ENCODE data around the gene TAF4.

Gene TAF4

GRCh38 chr20:62048821-62049291 is 16.8 kb downstream of the TAF4 start:
- intact Hi-C loops (cut with micrococcal nuclease): no loop called here
- Mint-ChIP-seq H3K27ac (no peak overlapping the region), H3K27me3 (no peaks in the 10 kb centered on the region), H3K4me3 (no peak overlapping the region), H3K9me3 (no peaks in the 10 kb centered on the region), H3K36me3 (ENCODE audit: low read depth) (peaks cover 33% of the 10 kb centered on the region), H3K4me1 (ENCODE audit: low read depth) (peaks cover 56% of the 10 kb centered on the region)

GRCh38 chr20:62048346-62048761 is 17.3 kb downstream of the TAF4 start:
- H3K27ac Mint-ChIP-seq: no peak overlapping the region
- H3K36me3 Mint-ChIP-seq (ENCODE audit: low read depth): peaks cover 28% of the 10 kb centered on the region
- no peaks in the 10 kb centered on the region for H3K27me3 Mint-ChIP-seq
- H3K9me3 Mint-ChIP-seq: no peaks in the 10 kb centered on the region
- peaks cover 56% of the 10 kb centered on the region for H3K4me1 Mint-ChIP-seq (ENCODE audit: low read depth)
- intact Hi-C loops (cut with micrococcal nuclease): no loop called here
- H3K4me3 Mint-ChIP-seq: no peak overlapping the region

GRCh38 chr20:62047666-62048345 is 17.9 kb downstream of the TAF4 start:
- Mint-ChIP-seq H3K4me3 (no peak overlapping the region), H3K4me1 (ENCODE audit: low read depth) (peaks cover 51% of the 10 kb centered on the region), H3K9me3 (no peaks in the 10 kb centered on the region), H3K27ac (no peak overlapping the region), H3K27me3 (no peaks in the 10 kb centered on the region), H3K36me3 (ENCODE audit: low read depth) (peaks cover 23% of the 10 kb centered on the region)
- intact Hi-C loops (cut with micrococcal nuclease): no loop called here

GRCh38 chr20:62046431-62046830 is 19.2 kb downstream of the TAF4 start:
- Mint-ChIP-seq H3K9me3 (no peaks in the 10 kb centered on the region), H3K36me3 (ENCODE audit: low read depth) (peaks cover 25% of the 10 kb centered on the region), H3K4me3 (no peak overlapping the region), H3K27ac (no peak overlapping the region), H3K27me3 (no peaks in the 10 kb centered on the region), H3K4me1 (ENCODE audit: low read depth) (peaks cover 49% of the 10 kb centered on the region)
- intact Hi-C loops (cut with micrococcal nuclease): no loop called here

- no peaks in the 10 kb centered on the region for H3K27me3 Mint-ChIP-seq
- no peak overlapping the region for H3K4me3 Mint-ChIP-seq
- peaks cover 43% of the 10 kb centered on the region for H3K4me1 Mint-ChIP-seq (ENCODE audit: low read depth)
- intact Hi-C loops (cut with micrococcal nuclease): no loop called here
- no peak overlapping the region for H3K27ac Mint-ChIP-seq
- H3K9me3 Mint-ChIP-seq: no peaks in the 10 kb centered on the region
- H3K36me3 Mint-ChIP-seq (ENCODE audit: low read depth): peaks cover 30% of the 10 kb centered on the region
Measured at GRCh38 chr20:62045529-62046285, 20.0 kb downstream of the TAF4 start.

GRCh38 chr20:62045118-62045517 is 20.6 kb downstream of the TAF4 start:
- Mint-ChIP-seq H3K36me3 (ENCODE audit: low read depth) (peaks cover 31% of the 10 kb centered on the region), H3K4me1 (ENCODE audit: low read depth) (peaks cover 40% of the 10 kb centered on the region), H3K27ac (no peak overlapping the region), H3K9me3 (no peaks in the 10 kb centered on the region), H3K27me3 (no peaks in the 10 kb centered on the region), H3K4me3 (no peak overlapping the region)
- intact Hi-C loops (cut with micrococcal nuclease): no loop called here

- intact Hi-C loops (cut with micrococcal nuclease): no loop called here
- Mint-ChIP-seq H3K27ac (no peak overlapping the region), H3K4me3 (no peak overlapping the region), H3K9me3 (peaks cover 5% of the 10 kb centered on the region), H3K36me3 (ENCODE audit: low read depth) (peaks cover 31% of the 10 kb centered on the region), H3K4me1 (ENCODE audit: low read depth) (peaks cover 42% of the 10 kb centered on the region), H3K27me3 (no peaks in the 10 kb centered on the region)
Measured at GRCh38 chr20:62044631-62045030, 21.1 kb downstream of the TAF4 start.

- Mint-ChIP-seq H3K27me3 (no peaks in the 10 kb centered on the region), H3K4me3 (no peak overlapping the region), H3K9me3 (peaks cover 14% of the 10 kb centered on the region), H3K36me3 (ENCODE audit: low read depth) (peaks cover 39% of the 10 kb centered on the region), H3K4me1 (ENCODE audit: low read depth) (peaks cover 36% of the 10 kb centered on the region), H3K27ac (no peak overlapping the region)
- intact Hi-C loops (cut with micrococcal nuclease): no loop called here
Measured at GRCh38 chr20:62043131-62043914, 22.4 kb downstream of the TAF4 start.

GRCh38 chr20:62042025-62042820 is 23.5 kb downstream of the TAF4 start:
- Mint-ChIP-seq H3K27me3 (no peaks in the 10 kb centered on the region), H3K36me3 (ENCODE audit: low read depth) (peaks cover 39% of the 10 kb centered on the region), H3K4me1 (ENCODE audit: low read depth) (peaks cover 28% of the 10 kb centered on the region), H3K9me3 (peaks cover 21% of the 10 kb centered on the region), H3K27ac (no peak overlapping the region), H3K4me3 (no peak overlapping the region)
- intact Hi-C loops (cut with micrococcal nuclease): no loop called here

- peaks cover 34% of the 10 kb centered on the region for H3K4me1 Mint-ChIP-seq (ENCODE audit: low read depth)
- no peaks in the 10 kb centered on the region for H3K27me3 Mint-ChIP-seq
- H3K27ac Mint-ChIP-seq: no peak overlapping the region
- peaks cover 44% of the 10 kb centered on the region for H3K36me3 Mint-ChIP-seq (ENCODE audit: low read depth)
- peaks cover 31% of the 10 kb centered on the region for H3K9me3 Mint-ChIP-seq
- H3K4me3 Mint-ChIP-seq: no peak overlapping the region
- intact Hi-C loops (cut with micrococcal nuclease): no loop called here
Measured at GRCh38 chr20:62040933-62041332, 24.7 kb downstream of the TAF4 start.

- Mint-ChIP-seq H3K9me3 (peaks cover 34% of the 10 kb centered on the region), H3K27me3 (no peaks in the 10 kb centered on the region), H3K27ac (no peak overlapping the region), H3K4me1 (ENCODE audit: low read depth) (peaks cover 37% of the 10 kb centered on the region), H3K4me3 (no peak overlapping the region), H3K36me3 (ENCODE audit: low read depth) (peaks cover 44% of the 10 kb centered on the region)
- intact Hi-C loops (cut with micrococcal nuclease): no loop called here
Measured at GRCh38 chr20:62040381-62040922, 25.2 kb downstream of the TAF4 start.

- peaks cover 40% of the 10 kb centered on the region for H3K9me3 Mint-ChIP-seq
- intact Hi-C loops (cut with micrococcal nuclease): no loop called here
- H3K4me3 Mint-ChIP-seq: no peak overlapping the region
Measured at GRCh38 chr20:62039738-62040137, 25.9 kb downstream of the TAF4 start.

GRCh38 chr20:62032609-62033368 is 32.9 kb downstream of the TAF4 start:
- H3K9me3 Mint-ChIP-seq: peaks cover 25% of the 10 kb centered on the region
- peaks cover 20% of the 10 kb centered on the region for H3K36me3 Mint-ChIP-seq (ENCODE audit: low read depth)
- peaks cover 47% of the 10 kb centered on the region for H3K4me1 Mint-ChIP-seq (ENCODE audit: low read depth)
- intact Hi-C loops (cut with micrococcal nuclease): no loop called here
- H3K27me3 Mint-ChIP-seq: no peaks in the 10 kb centered on the region
- H3K27ac Mint-ChIP-seq: no peak overlapping the region
- H3K4me3 Mint-ChIP-seq: no peak overlapping the region

More at GRCh38 chr20:62039738-62040137, 25.9 kb downstream of the TAF4 start:
- H3K27ac Mint-ChIP-seq: no peak overlapping the region
- no peaks in the 10 kb centered on the region for H3K27me3 Mint-ChIP-seq
- H3K36me3 Mint-ChIP-seq (ENCODE audit: low read depth): peaks cover 44% of the 10 kb centered on the region
- peaks cover 38% of the 10 kb centered on the region for H3K4me1 Mint-ChIP-seq (ENCODE audit: low read depth)

Measured in dendritic cell treated with granulocyte-macrophage colony-stimulating factor and Interleukin-4, amounts not matched to agents 40 ng/mL and 50 ng/mL, for 4 days (primary cell).